ENCODE data around the gene CAV1.
"Not testable (repeated sequence)": the region's sequence is repeated elsewhere in the genome, so short reads cannot be mapped to it uniquely, and the experiment has no call there.

CAV1 gene

DNA sequence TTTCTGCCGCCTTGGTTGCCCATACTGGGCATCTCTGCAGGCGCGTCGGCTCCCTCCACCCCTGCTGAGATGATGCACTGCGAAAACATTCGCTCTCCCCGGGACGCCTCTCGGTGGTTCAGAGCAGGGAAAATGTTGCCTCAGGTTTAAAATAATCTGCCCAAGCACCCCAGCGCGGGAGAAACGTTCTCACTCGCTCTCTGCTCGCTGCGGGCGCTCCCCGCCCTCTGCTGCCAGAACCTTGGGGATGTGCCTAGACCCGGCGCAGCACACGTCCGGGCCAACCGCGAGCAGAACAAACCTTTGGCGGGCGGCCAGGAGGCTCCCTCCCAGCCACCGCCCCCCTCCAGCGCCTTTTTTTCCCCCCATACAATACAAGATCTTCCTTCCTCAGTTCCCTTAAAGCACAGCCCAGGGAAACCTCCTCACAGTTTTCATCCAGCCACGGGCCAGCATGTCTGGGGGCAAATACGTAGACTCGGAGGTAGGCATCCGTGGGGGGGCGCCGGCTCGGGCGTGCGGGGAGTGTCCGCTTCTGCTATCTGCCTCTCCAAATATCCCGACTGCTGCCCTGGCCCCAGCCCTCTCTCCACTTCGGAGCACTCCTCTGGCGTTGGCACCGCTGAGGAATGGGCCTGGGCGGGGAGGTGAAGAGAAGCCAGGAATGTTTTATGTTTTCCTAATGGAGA, at the start of gene CAV1:
TSS of gene CAV1 (plus strand) at position 428 of the 689 bp plus-strand sequence. CDS start at position 455, 27 bp downstream.
- peak; percentile 34 to 50 for DNase-seq

GRCh38 chr7:116477625-116478024, 47.2 kb upstream of the CAV1 start:
- DNase-seq, result no peak

DNA sequence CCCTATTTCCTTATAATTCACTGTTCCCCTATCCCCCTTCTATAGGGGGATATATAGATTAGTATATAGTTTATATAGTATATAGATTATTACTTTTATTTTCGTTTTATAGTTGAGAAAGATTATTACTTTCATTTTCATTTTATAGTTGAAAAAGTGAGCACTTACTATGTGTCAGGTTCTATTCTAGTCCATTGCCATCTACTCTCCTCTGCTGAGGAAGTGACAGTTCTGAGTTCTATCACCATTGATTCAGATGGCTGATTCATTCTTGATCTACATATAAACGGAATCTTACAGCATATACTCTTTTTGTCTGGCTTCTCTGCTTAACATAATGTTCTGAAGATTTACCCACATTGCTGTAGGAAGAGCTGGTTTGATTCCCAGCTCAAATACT, 46.0 kb upstream of the CAV1 start:
- no peak for DNase-seq

DNA sequence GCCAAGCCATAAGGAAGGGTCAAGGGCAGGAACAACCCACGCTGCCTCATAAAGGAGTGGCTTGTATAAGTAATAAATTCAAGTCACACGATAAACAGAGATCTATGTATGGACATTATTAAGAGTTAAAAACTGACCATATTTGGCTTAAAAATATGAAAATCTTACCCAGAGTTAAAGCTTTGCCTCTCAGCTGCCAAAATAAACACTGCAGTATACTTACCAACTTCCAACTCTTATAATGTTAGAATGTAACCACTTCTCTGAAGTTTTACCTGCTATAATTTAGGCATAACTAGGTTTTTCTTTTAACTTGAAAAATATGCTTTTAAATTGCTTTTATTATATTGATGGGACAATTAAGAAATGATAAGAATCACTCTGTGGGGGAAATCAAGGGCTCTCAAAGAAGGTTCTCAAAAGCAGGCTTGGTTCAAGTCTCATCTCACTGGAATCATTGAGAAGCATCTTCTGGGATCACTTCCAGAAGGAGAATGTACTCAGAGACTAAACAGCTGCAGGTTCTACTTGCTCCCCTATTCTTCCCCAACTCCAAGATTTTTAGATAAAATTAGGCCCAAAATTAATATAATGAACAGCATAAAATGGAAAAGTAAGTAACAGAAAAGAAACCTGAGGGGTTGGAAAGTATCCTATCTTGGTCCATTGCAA, 41.4 kb upstream of the CAV1 start:
- DNase-seq, result no peak

DNA sequence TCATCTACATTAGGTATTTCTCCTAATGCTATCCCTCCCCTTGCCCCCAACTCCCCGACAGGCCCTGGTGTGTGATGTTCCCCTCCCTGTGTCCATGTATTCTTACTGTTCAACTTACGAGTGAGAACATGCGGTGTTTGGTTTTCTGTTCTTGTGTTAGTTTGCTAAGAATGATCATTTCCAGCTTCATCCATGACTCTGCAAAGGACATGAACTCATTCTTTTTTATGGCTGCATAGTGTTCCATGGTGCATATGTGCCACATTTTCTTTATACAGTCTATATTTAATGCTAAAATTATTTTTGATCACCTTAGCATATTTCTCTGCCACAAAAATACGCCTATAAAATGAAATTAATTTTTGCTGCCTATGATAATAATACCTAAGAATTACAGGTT, 40.4 kb upstream of the CAV1 start:
- not testable (repeated sequence) for DNase-seq

- no peak for DNase-seq
Observed at GRCh38 chr7:116487907-116488521, 36.8 kb upstream of the CAV1 start.

- DNase-seq, result no peak
Observed at GRCh38 chr7:116490351-116490750, 34.5 kb upstream of the CAV1 start.

DNA sequence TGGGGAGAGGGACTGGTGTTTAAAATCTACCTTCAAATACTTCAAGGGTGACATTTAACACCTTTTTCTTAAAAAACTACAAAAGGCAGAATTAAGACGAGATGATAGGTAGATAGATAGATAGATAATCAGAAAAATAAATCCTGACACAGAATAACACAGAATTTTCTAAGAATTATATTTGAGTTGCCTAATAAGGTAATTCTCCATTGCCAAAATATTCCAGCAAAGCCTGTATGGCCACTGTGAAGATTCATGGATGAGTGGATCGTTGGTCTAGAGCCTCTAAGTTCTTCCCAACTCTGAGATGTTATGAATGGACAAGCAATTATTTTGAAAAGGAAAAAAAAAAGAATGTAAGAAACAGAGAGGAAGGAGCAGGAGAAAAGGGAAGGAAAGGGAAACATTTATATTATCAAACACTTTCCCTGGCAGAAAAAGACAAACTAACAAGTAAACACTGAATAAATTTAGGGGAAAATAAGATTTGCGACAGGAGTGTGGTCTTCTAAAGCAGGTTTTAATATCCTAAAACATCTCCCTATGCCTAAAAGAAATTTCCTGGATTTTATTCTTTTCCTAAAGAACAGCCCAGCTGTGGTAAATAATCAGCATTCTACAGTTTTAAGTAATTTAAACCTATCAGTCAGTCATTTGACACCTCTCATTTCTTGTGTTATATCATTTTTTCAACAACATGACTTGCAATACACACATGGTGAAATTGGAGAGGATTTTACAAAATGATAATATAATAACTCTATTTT, 32.8 kb upstream of the CAV1 start:
- DNase-seq, result no peak

- DNase-seq, result no peak
Observed at GRCh38 chr7:116492654-116493109, 32.2 kb upstream of the CAV1 start.

- DNase-seq, result no peak
Observed at GRCh38 chr7:116493449-116493848, 31.4 kb upstream of the CAV1 start.

DNA sequence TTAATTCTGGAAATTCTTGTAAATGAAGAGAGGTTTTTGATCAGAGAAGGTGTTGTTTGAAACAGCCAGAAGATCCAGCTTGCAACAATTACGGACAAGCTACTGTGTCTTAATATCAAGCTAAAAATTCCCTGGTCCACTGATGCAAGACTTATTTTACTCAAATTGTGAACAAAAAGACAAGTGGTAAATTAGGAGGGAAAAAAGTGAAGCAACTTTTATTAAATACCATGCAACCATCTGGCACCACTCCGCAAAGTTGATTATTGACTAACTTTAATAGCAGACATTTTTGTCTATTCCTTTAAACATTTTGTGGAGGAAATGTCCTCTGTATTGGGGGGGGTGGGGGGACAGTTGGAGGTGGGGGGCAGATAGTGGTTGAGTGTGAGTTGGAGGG, 30.4 kb upstream of the CAV1 start:
- no peak for DNase-seq

DNA sequence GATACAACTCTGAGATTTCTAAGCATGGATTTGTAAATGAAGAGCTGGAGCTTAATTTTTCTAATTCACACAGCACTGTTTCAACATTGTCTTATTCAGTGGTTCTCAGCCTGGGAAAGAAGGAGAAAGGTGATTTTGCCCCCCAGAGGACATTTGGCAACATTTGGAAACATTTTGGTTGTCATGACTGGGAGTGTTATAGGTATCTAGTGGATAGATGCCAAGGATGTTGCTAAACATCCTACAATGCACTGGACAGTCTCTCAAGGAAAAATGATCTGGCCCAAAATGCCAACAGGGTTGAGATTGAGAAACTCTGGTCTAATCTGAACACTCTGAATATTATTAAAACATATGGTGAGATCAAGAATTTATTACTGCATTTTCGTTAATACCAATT, 29.1 kb upstream of the CAV1 start:
- DNase-seq, result no peak

- DNase-seq, result no peak
Observed at GRCh38 chr7:116496653-116497052, 28.2 kb upstream of the CAV1 start.

GRCh38 chr7:116497708-116498107, 27.1 kb upstream of the CAV1 start:
- no peak for DNase-seq

- DNase-seq, result peak in 1 of 2 experiments; percentile 41
Observed at GRCh38 chr7:116499168-116500077, 25.4 kb upstream of the CAV1 start, which contains the start of gene CAV2. Gene CAV2 (plus strand): TSS chr7:116499738. CDS start chr7:116499782, 44 bp downstream.

GRCh38 chr7:116500078-116500853, 24.6 kb upstream of the CAV1 start:
- peak in 1 of 2 experiments; percentile 19 for DNase-seq

GRCh38 chr7:116501425-116502167, 23.2 kb upstream of the CAV1 start:
- DNase-seq, result no peak

DNA sequence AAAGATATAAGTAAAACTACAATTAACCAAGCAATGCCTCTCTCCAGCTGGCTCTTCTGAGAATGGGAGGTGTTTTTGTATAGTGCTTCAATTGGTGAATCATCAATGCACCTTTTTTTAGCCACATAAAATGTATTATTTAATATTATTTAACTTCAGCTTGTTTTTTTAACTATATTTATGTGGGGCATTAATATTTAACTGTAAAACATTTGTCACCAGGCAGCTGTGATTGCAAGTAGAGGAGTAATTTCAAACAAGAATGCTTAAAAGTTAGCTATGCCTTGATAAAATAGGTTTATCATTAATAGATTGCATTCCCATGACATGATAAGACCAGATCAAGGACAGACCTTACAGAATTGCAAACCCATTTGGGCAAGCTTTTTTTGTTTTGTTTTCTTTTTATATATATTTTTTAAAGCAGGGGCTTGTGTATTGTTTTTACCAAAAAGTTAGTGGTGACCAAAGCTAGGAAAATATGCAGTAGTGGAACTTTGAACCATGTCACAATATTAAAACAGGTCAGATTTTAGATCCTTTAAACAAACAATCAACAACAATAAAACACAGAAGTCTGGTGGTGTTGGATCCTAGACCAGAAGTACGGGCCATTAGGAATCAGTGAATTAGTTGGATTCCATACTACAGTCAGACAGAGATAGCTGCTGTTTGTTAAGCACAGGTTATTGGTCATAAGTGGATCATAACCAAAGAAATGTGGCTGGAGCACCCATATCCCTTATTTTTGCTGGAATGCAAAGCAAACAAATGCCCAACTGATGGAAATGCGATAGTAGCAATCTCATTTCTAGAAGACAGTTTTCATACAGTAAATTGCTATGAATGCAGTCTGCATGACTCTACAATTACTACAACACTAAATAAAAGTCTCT, 22.4 kb upstream of the CAV1 start:
- DNase-seq, result no peak

GRCh38 chr7:116503835-116504234, 21.0 kb upstream of the CAV1 start:
- no peak for DNase-seq
